Sigmoid colon (tissue), 7 donors: ENCODE measurements around the gene ZNF532. TPM values are rescaled to one million over a fixed set of nuclear protein-coding genes. Genes with fewer than 3 reads are reported as not detected.

Experiments
- DNase-seq: peaks from one replicate; pipeline ENCODE4 v3.0.0-alpha.2; 2019
- H3K27ac ChIP-seq, 4 donors: fragments of 200-600 bp; sonication (generic); one replicate each; pipeline ENCODE4 v1.5.1; 2016 to 2019; ENCODE audit warnings: mild to moderate bottlenecking in 1 of 4
- H3K27me3 ChIP-seq, 3 donors: fragments of 200-600 bp; sonication (generic); one replicate each; pipeline ENCODE4 v1.5.1; 2019; ENCODE audit warnings: mild to moderate bottlenecking in 1 of 3
- H3K36me3 ChIP-seq, 4 donors: fragments of 200-600 bp; sonication (generic); one replicate each; pipeline ENCODE4 v1.5.1; 2016 to 2019
- H3K4me1 ChIP-seq, 4 donors: fragments of 200-600 bp; sonication (generic); one replicate each; pipeline ENCODE4 v1.5.1; 2017 to 2019
- H3K4me3 ChIP-seq, 4 donors: fragments of 200-600 bp; sonication (generic); one replicate each; pipeline ENCODE4 v1.5.1; 2017 to 2019; ENCODE audit warnings: mild to moderate bottlenecking in 2 of 4, moderate library complexity in 1 of 4
- H3K9me3 ChIP-seq, 4 donors: fragments of 200-600 bp in 3 of 4; sonication (generic) in 3 of 4; one replicate each; pipeline versions ENCODE4 v1.5.1 to v1.6.1; 2013 to 2019
- CTCF ChIP-seq, 4 experiments: fragments of 450-650 bp in 3 of 4; fragments of 200-600 bp in 1 of 4; IDR thresholded peaks; one replicate each; pipeline ENCODE4 v1.5.1; 2016 to 2019; ENCODE audit warnings: antibody characterized with exemption in 4 of 4, mild to moderate bottlenecking in 3 of 4, moderate library complexity in 2 of 4
- EP300 ChIP-seq, 4 donors: sonication (generic); formaldehyde crosslinking; IDR thresholded peaks; one replicate each; pipeline ENCODE4 v1.6.1; 2017; ENCODE audit warnings: antibody characterized with exemption in 4 of 4
- POLR2A ChIP-seq, 2 donors: fragments of 450-650 bp; IDR thresholded peaks; one replicate each; pipeline ENCODE4 v1.6.1; 2016; ENCODE audit warnings: antibody characterized with exemption in 2 of 2, mild to moderate bottlenecking in 2 of 2, moderate library complexity in 2 of 2
- POLR2AphosphoS5 ChIP-seq, 4 donors: sonication (generic); formaldehyde crosslinking; IDR thresholded peaks; one replicate each; pipeline ENCODE4 v1.6.1; 2017; ENCODE audit warnings: antibody characterized with exemption in 4 of 4
- WGBS, 2 donors: extraction: QIAGEN DNeasy Blood & Tissue Kit; methylation state at CpG; one replicate each; pipeline ENCODE4 v1.1.7; 2013; 5-methylcytosine and 5-hydroxymethylcytosine counted together
- intact Hi-C: fragments of 100-400 bp; cut with DNase I; formaldehyde crosslinking; loops from one replicate; pipeline ENCODE4 v1.15.1; 2023
- polyA plus RNA-seq, 3 donors: library from polyadenylated mRNA; stranded (reverse); fragments of 200-250 nt; gene quantifications; one replicate each; pipeline ENCODE4 v1.2.3, GENCODE V29; 2013
- total RNA-seq, 4 donors: library from RNA; depleted of rRNA; stranded (reverse); fragments of >200 nt; gene quantifications; one replicate each; pipeline ENCODE4 v1.1.0, GENCODE V29; 2016
- donor health status: healthy with polysubstance abuse.
- donor health status: Bipolar disorder and iron deficiency.
- donor health status: healthy.

Gene ZNF532
- total and polyA plus RNA-seq, 7 donors, result 1.4 to 104 (median 71.0) TPM

GRCh38 chr18:58863539-58864145, 1.0 kb upstream of the ZNF532 start:
- no peaks in the 10 kb centered on the region for H3K9me3 ChIP-seq
- peak overlapping the region; percentile 34 to 66 (median 51) for H3K4me3 ChIP-seq
- DNase-seq, result peak; percentile 74
- TF ChIP-seq POLR2AphosphoS5 (IDR thresholded peaks at IDR 0.05) (peak in 1 of 4 donors; percentile 52), CTCF (IDR thresholded peaks at IDR 0.05) (no peak), EP300 (IDR thresholded peaks at IDR 0.05) (no peak)
- H3K27ac ChIP-seq, result peak overlapping the region; percentile 87 to 96 (median 92)
- peaks cover 0 to 88% (median 83%) of the 10 kb centered on the region in 4 donors for H3K4me1 ChIP-seq
- intact Hi-C loops, result loop anchor here (5.0 kb wide), 3 partner anchors 49 to 199 kb away; no protein-coding TSS in a partner anchor
- 11 to 34% methylated on average over 72 of the region's 72 CpGs for WGBS, 2 donors
- H3K27me3 ChIP-seq, result no peaks in the 10 kb centered on the region
- peaks cover 0 to 11% (median 6%) of the 10 kb centered on the region in 4 donors for H3K36me3 ChIP-seq

GRCh38 chr18:58865033-58865590, 435 bp downstream of the ZNF532 start:
- intact Hi-C loops, result loop anchor here (5.0 kb wide), 1 partner anchor 193 kb away; the partner anchor contains the start of gene MALT1
- H3K27me3 ChIP-seq, result no peaks in the 10 kb centered on the region

GRCh38 chr18:58865701-58866065, 1.0 kb downstream of the ZNF532 start:
- TF ChIP-seq POLR2A (IDR thresholded peaks at IDR 0.05) (no peak), POLR2AphosphoS5 (IDR thresholded peaks at IDR 0.05) (no peak), CTCF (IDR thresholded peaks at IDR 0.05) (no peak), EP300 (IDR thresholded peaks at IDR 0.05) (no peak)
- Histone ChIP-seq H3K27me3 (no peaks in the 10 kb centered on the region), H3K27ac (peak overlapping the region; percentile 87 to 96 (median 92)), H3K9me3 (no peaks in the 10 kb centered on the region), H3K4me3 (peak overlapping the region in 1 of 4 donors; percentile 66), H3K36me3 (peaks cover 0 to 26% (median 11%) of the 10 kb centered on the region in 4 donors), H3K4me1 (peaks cover 0 to 77% (median 70%) of the 10 kb centered on the region in 4 donors)
- WGBS, 2 donors, result 88 to 89% methylated on average over 8 of the region's 8 CpGs
- intact Hi-C loops, result loop anchor here (5.0 kb wide), 1 partner anchor 193 kb away; the partner anchor contains the start of gene MALT1
- DNase-seq, result peak; percentile 8

More at GRCh38 chr18:58865033-58865590, 435 bp downstream of the ZNF532 start:
- Histone ChIP-seq H3K36me3 (peaks cover 0 to 22% (median 11%) of the 10 kb centered on the region in 4 donors), H3K4me1 (peaks cover 0 to 77% (median 71%) of the 10 kb centered on the region in 4 donors), H3K9me3 (no peaks in the 10 kb centered on the region), H3K4me3 (peak overlapping the region in 3 of 4 donors; percentile 45 to 66 (median 57)), H3K27ac (peak overlapping the region; percentile 87 to 96 (median 92))
- 63 to 76% methylated on average over 4 of the region's 4 CpGs for WGBS, 2 donors
- DNase-seq, result no peak
- no peak for TF ChIP-seq CTCF (IDR thresholded peaks at IDR 0.05)
- no peak for TF ChIP-seq POLR2AphosphoS5 (IDR thresholded peaks at IDR 0.05)
- no peak for TF ChIP-seq EP300 (IDR thresholded peaks at IDR 0.05)
- no peak for TF ChIP-seq POLR2A (IDR thresholded peaks at IDR 0.05)

DNA sequence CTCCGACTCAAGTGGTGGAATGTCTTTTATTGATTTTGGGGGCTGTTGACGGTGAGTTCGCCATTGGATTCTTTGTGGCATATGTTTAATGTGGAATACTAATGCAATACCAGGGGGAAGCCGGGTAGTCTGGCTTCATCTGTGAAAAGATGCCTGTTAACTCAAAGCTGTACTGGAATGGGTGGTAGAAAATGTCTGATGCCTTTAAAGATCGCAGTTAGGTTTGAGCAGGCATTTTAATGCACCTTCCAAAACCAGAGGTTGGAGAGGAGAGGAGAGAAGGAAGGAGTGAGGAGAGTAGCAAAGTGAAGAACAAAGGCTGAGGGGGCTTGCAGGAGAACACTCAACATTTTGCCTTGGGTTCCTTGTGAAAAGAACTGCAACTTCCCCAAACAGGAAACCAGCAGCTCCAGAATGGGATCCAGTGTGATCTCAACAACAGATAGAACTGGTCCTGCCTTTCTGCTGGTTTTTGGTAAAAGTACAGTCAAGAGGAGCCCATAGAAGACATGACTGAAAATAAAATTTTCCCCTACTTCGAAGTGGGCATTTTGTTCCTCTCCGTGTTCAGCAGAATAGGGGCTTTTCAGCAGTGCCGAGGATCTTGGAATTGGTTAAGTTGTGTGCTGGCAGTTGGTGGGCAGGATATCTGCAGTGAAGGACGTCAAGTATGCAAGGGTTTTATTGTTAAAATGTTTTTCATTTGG, 1.5 kb downstream of the ZNF532 start:
- no peak overlapping the region for H3K4me3 ChIP-seq
- intact Hi-C loops, result loop anchor here (5.0 kb wide), 1 partner anchor 194 kb away; the partner anchor contains the start of gene MALT1
- 81 to 88% methylated on average over 9 of the region's 9 CpGs for WGBS, 2 donors

More for the DNA sequence above, 1.5 kb downstream of the ZNF532 start:
- no peak for TF ChIP-seq CTCF (IDR thresholded peaks at IDR 0.05)
- no peak for TF ChIP-seq POLR2AphosphoS5 (IDR thresholded peaks at IDR 0.05)
- no peak for TF ChIP-seq POLR2A (IDR thresholded peaks at IDR 0.05)
- no peak for TF ChIP-seq EP300 (IDR thresholded peaks at IDR 0.05)
- Histone ChIP-seq H3K27ac (peak overlapping the region; percentile 27 to 96 (median 92)), H3K9me3 (no peaks in the 10 kb centered on the region), H3K4me1 (peaks cover 0 to 77% (median 71%) of the 10 kb centered on the region in 4 donors), H3K36me3 (peaks cover 0 to 26% (median 11%) of the 10 kb centered on the region in 4 donors), H3K27me3 (no peaks in the 10 kb centered on the region)
- DNase-seq, result peak; percentile 15
